H1 (cell line): Measurements from ENCODE around the gene TRIM52. TPM values are rescaled to one million over a fixed set of nuclear protein-coding genes. Genes with fewer than 3 reads are reported as not detected.
"Not testable (repeated sequence)": the region's sequence is repeated elsewhere in the genome, so short reads cannot be mapped to it uniquely, and the experiment has no call there.

Experiments
- CTCF ChIA-PET: fragments of 300-600 bp; sonication (Branson Sonifier 250); formaldehyde crosslinking; loops from one replicate; lab custom pipeline; 2021; ENCODE audit not compliant: partially characterized antibody; lab: Charles Lee
- POLR2A ChIA-PET: fragments of 300-600 bp; sonication (Branson Sonifier 250); formaldehyde crosslinking; loops from one replicate; lab custom pipeline; 2021; ENCODE audit warnings: inconsistent platforms; ENCODE audit not compliant: partially characterized antibody; lab: Charles Lee
- DNase-seq, 2 experiments: peaks; one replicate each; pipeline versions ENCODE4 v3.0.0 to v3.0.0-alpha.2; 2010 to 2022; ENCODE audit warnings: low spot score in 2 of 2, low read depth in 1 of 2, mixed read lengths in 1 of 2
- FAIRE-seq: peaks from 2 replicates; lab custom pipeline; 2011; peaks lifted over from hg19 to GRCh38; lab: Jason Lieb, UNC
- H2AFZ ChIP-seq: 2 replicates; pipeline ENCODE4 v1.8.1; 2012; ENCODE audit warnings: low read length, inconsistent platforms
- H2AK5ac ChIP-seq: 2 replicates; pipeline ENCODE4 v1.6.1; 2013; ENCODE audit warnings: low read depth, low read length
- H2BK120ac ChIP-seq: replicated peaks from 2 replicates; pipeline ENCODE3; 2013; ENCODE audit warnings: low read depth, low read length, inconsistent platforms
- H2BK12ac ChIP-seq: 2 replicates; pipeline ENCODE4 v1.6.1; 2013; ENCODE audit warnings: low read depth, low read length
- H2BK15ac ChIP-seq: 2 replicates; pipeline ENCODE4 v1.6.1; 2013; ENCODE audit warnings: low read length
- H2BK20ac ChIP-seq: 2 replicates; pipeline ENCODE4 v1.6.1; 2013; ENCODE audit warnings: low read length
- H2BK5ac ChIP-seq: 2 replicates; pipeline ENCODE4 v1.6.1; 2013; ENCODE audit warnings: low read depth, low read length
- H3K14ac ChIP-seq: 2 replicates; pipeline ENCODE4 v1.6.1; 2013; ENCODE audit warnings: inconsistent platforms; ENCODE audit not compliant: insufficient read length
- H3K18ac ChIP-seq: 2 replicates; pipeline ENCODE4 v1.6.1; 2013; ENCODE audit warnings: low read length; ENCODE audit errors: extremely low read depth
- H3K23ac ChIP-seq: 2 replicates; pipeline ENCODE4 v1.6.1; 2013; ENCODE audit warnings: inconsistent platforms; ENCODE audit not compliant: insufficient read length
- H3K23me2 ChIP-seq: 2 replicates; pipeline ENCODE4 v1.6.1; 2013; ENCODE audit warnings: low read depth, low read length
- H3K27ac ChIP-seq: 2 replicates; pipeline ENCODE4 v1.6.1; 2011; ENCODE audit warnings: low read depth, low read length, inconsistent platforms
- H3K27me3 ChIP-seq, 4 experiments: replicated peaks in 1 of 4; 1 replicate in 1 of 4; 2 replicates in 3 of 4; pipeline versions ENCODE4 v1.6.1 to v1.8.1; 2011 to 2013; ENCODE audit warnings: low read length in 3 of 4, mild to moderate bottlenecking in 3 of 4, inconsistent platforms in 2 of 4, mixed read lengths in 2 of 4, moderate library complexity in 1 of 4; ENCODE audit not compliant: control insufficient read depth in 3 of 4, insufficient read depth in 3 of 4; ENCODE audit errors: extremely low read depth in 1 of 4
- H3K36me3 ChIP-seq, 4 experiments: 2 replicates each; pipeline versions ENCODE4 v1.6.1 to v1.8.1; 2011 to 2013; ENCODE audit warnings: mild to moderate bottlenecking in 4 of 4, low read length in 3 of 4, moderate library complexity in 2 of 4, control low read depth in 1 of 4, inconsistent platforms in 1 of 4; ENCODE audit not compliant: insufficient read depth in 4 of 4, control insufficient read depth in 2 of 4
- H3K4ac ChIP-seq: replicated peaks from 2 replicates; pipeline ENCODE3; 2013; ENCODE audit warnings: low read length, low read depth, mixed read lengths, inconsistent platforms; ENCODE audit not compliant: insufficient read length
- H3K4me1 ChIP-seq, 4 experiments: replicated peaks in 1 of 4; 1 replicate in 1 of 4; 2 replicates in 3 of 4; pipeline versions ENCODE4 v1.6.1 to v1.8.1; 2011 to 2013; ENCODE audit warnings: low read length in 3 of 4, inconsistent platforms in 2 of 4, mixed read lengths in 1 of 4; ENCODE audit not compliant: insufficient read depth in 4 of 4, control insufficient read depth in 3 of 4
- H3K4me2 ChIP-seq, 2 experiments: 2 replicates each; pipeline versions ENCODE4 v1.6.1 to v1.8.1; 2011 to 2013; ENCODE audit warnings: low read depth in 2 of 2, low read length in 2 of 2, control low read depth in 1 of 2, inconsistent platforms in 1 of 2, mild to moderate bottlenecking in 1 of 2; ENCODE audit not compliant: insufficient read depth in 1 of 2
- H3K4me3 ChIP-seq, 4 experiments: fragments of 200-600, 300-600 bp in 1 of 4; sonication (generic), shearing (Covaris generic), sonication (Bioruptor Twin) in 1 of 4; 2 replicates each; pipeline versions ENCODE4 v1.5.1 to v1.8.1; 2011 to 2016; ENCODE audit warnings: low read length in 4 of 4, low read depth in 3 of 4, control low read depth in 2 of 4, inconsistent platforms in 2 of 4, mild to moderate bottlenecking in 2 of 4, mixed read lengths in 1 of 4, moderate library complexity in 1 of 4; ENCODE audit not compliant: insufficient read depth in 2 of 4; ENCODE audit errors: extremely low read depth in 1 of 4
- H3K56ac ChIP-seq: replicated peaks from 2 replicates; pipeline ENCODE3; 2013; ENCODE audit warnings: low read depth, mild to moderate bottlenecking, mixed read lengths, low read length, inconsistent platforms; ENCODE audit not compliant: insufficient read length
- H3K79me1 ChIP-seq: 2 replicates; pipeline ENCODE4 v1.6.1; 2013; ENCODE audit warnings: low read depth, low read length, control low read depth
- H3K79me2 ChIP-seq, 2 experiments: 2 replicates each; pipeline versions ENCODE4 v1.6.1 to v1.8.1; 2012 to 2013; ENCODE audit warnings: low read length in 2 of 2, mild to moderate bottlenecking in 2 of 2, inconsistent platforms in 1 of 2; ENCODE audit not compliant: insufficient read depth in 2 of 2, control insufficient read depth in 1 of 2
- H3K9ac ChIP-seq, 4 experiments: replicated peaks in 1 of 4; 1 replicate in 1 of 4; 2 replicates in 3 of 4; pipeline versions ENCODE4 v1.6.1 to v1.8.1; 2011 to 2013; ENCODE audit warnings: low read depth in 3 of 4, low read length in 3 of 4, control low read depth in 2 of 4, mild to moderate bottlenecking in 2 of 4, moderate library complexity in 2 of 4, inconsistent platforms in 1 of 4; ENCODE audit errors: extremely low read depth in 1 of 4
- H3K9me3 ChIP-seq, 2 experiments: 2 replicates each; pipeline versions ENCODE4 v1.6.1 to v1.8.1; 2012 to 2013; ENCODE audit warnings: mild to moderate bottlenecking in 2 of 2, moderate library complexity in 2 of 2, control low read depth in 1 of 2, inconsistent platforms in 1 of 2, low read depth in 1 of 2, low read length in 1 of 2, mixed read lengths in 1 of 2; ENCODE audit not compliant: insufficient read depth in 2 of 2
- H4K20me1 ChIP-seq, 2 experiments: replicated peaks in 1 of 2; 2 replicates each; pipeline versions ENCODE3 to v1.8.1; 2011 to 2013; ENCODE audit warnings: inconsistent platforms in 2 of 2, low read length in 2 of 2, mild to moderate bottlenecking in 1 of 2; ENCODE audit not compliant: insufficient read depth in 2 of 2, control insufficient read depth in 1 of 2
- H4K5ac ChIP-seq: 2 replicates; pipeline ENCODE4 v1.6.1; 2013; ENCODE audit warnings: low read length, low read depth, mixed read lengths, inconsistent platforms; ENCODE audit not compliant: insufficient read length
- H4K8ac ChIP-seq: 2 replicates; pipeline ENCODE4 v1.8.0; 2013; ENCODE audit warnings: mild to moderate bottlenecking, moderate library complexity, low read length, inconsistent platforms; ENCODE audit not compliant: insufficient read depth; ENCODE audit errors: extremely low read depth
- H4K91ac ChIP-seq: replicated peaks from 2 replicates; pipeline ENCODE3; 2013; ENCODE audit warnings: low read length, mixed read lengths, inconsistent platforms; ENCODE audit not compliant: insufficient read length
- CTCF ChIP-seq, 3 experiments: IDR thresholded peaks; 1 replicate in 2 of 3; 2 replicates in 1 of 3; pipeline versions ENCODE4 v1.5.1 to v1.6.1; 2011; ENCODE audit warnings: low read length in 3 of 3, mild to moderate bottlenecking in 3 of 3, inconsistent platforms in 2 of 3, low read depth in 1 of 3, moderate library complexity in 1 of 3; ENCODE audit not compliant: insufficient read depth in 1 of 3; ENCODE audit errors: control extremely low read depth in 1 of 3
- RAD21 ChIP-seq, 2 experiments: IDR thresholded peaks in 1 of 2; conservative IDR thresholded peaks in 1 of 2; 2 replicates each; pipeline ENCODE4 v1.6.1; 2011; ENCODE audit warnings: low read depth in 2 of 2, low read length in 2 of 2, improper control_type of control experiment in 1 of 2, inconsistent platforms in 1 of 2, mild to moderate bottlenecking in 1 of 2, moderate library complexity in 1 of 2
- RBBP5 ChIP-seq: IDR thresholded peaks from 2 replicates; pipeline ENCODE4 v1.7.1; 2012; ENCODE audit warnings: low read depth, mild to moderate bottlenecking, inconsistent platforms, low read length, moderate library complexity, borderline replicate concordance
- TAF1 ChIP-seq: IDR thresholded peaks from 2 replicates; pipeline ENCODE4 v1.6.1; 2011; ENCODE audit warnings: mild to moderate bottlenecking, low read depth, low read length
- TBP ChIP-seq: IDR thresholded peaks from 2 replicates; pipeline ENCODE4 v1.6.1; 2011; ENCODE audit warnings: low read depth, low read length, improper control_type of control experiment
- WGBS, 2 experiments: shearing (Covaris generic) in 1 of 2; methylation state at CpG; one replicate each; pipeline versions ENCODE4 v1.1.6 to v1.1.7; 2013 to 2015; ENCODE audit warnings: low lambda C conversion rate in 2 of 2, mixed read lengths in 2 of 2, inconsistent platforms in 1 of 2, low coverage in 1 of 2, missing lambda C conversion rate in 1 of 2; ENCODE audit not compliant: insufficient replicate concordance in 2 of 2, insufficient coverage in 1 of 2, insufficient read length in 1 of 2; ENCODE audit errors: extremely low coverage in 1 of 2, missing lambda C conversion rate in 1 of 2; 5-methylcytosine and 5-hydroxymethylcytosine counted together
- polyA plus RNA-seq, 7 experiments: library from polyadenylated mRNA; depleted of rRNA in 3 of 7; stranded (reverse) in 5 of 7; unstranded in 2 of 7; fragments of >200 nt in 5 of 7; fragments of 200-250 nt in 2 of 7; gene quantifications; 1 replicate in 5 of 7; 2 replicates in 1 of 7; 4 replicates in 1 of 7; pipeline versions ENCODE4 v1.2.1 to v1.2.3, GENCODE V29; 2011 to 2013; ENCODE audit warnings: missing spikeins in 2 of 7, mixed read lengths in 2 of 7
- total RNA-seq: library from RNA; stranded (reverse); fragmentation: NEBNext Ultra II Directional; extraction: Animal tissue kit (Norgen Biotek cat#: 25700); gene quantifications from 2 replicates; pipeline ENCODE4 v1.2.1, GENCODE V29; 2021

The TRIM52 gene
- total and polyA plus RNA-seq, 2 of the 8 experiments (the other 6 are each of a cell fraction or from before 2014, with no cell fraction given) = 4.2 to 5.7 TPM

GRCh38 chr5:181273433-181273744, 12.4 kb upstream of the TRIM52 start:
- not testable (repeated sequence) for H2BK15ac ChIP-seq, H4K91ac ChIP-seq, H3K23ac ChIP-seq, H2BK20ac ChIP-seq, H3K14ac ChIP-seq, H2AK5ac ChIP-seq, H4K20me1 ChIP-seq, FAIRE-seq, H3K36me3 ChIP-seq, DNase-seq, H2BK120ac ChIP-seq, H3K27ac ChIP-seq, H3K9me3 ChIP-seq, H2BK12ac ChIP-seq, H3K18ac ChIP-seq, H3K27me3 ChIP-seq, H4K8ac ChIP-seq, H4K5ac ChIP-seq, H3K79me2 ChIP-seq, H2AFZ ChIP-seq, H2BK5ac ChIP-seq, H3K56ac ChIP-seq, H3K4me1 ChIP-seq, H3K23me2 ChIP-seq, H3K4ac ChIP-seq, H3K79me1 ChIP-seq
- Histone ChIP-seq H3K9ac (peak overlapping the region in 2 of 4 experiments; percentile 16 to 52; a peak in 1 of 7 replicates), H3K4me2 (peak overlapping the region; percentile 10 to 68; a peak in 3 of 4 replicates), H3K4me3 (peak overlapping the region; percentile 14 to 68 (median 29); a peak in 6 of 8 replicates)
- 2% methylated on average over 28 of the region's 28 CpGs; no CpG with 5 or more reads in 1 of the 2 experiments for WGBS, 2 experiments
- ChIA-PET POLR2A (interaction anchor here (1.1 to 2.6 kb wide), 7 partner anchors 9 to 39 kb away, joined by 3 to 25 read pairs (median 5); partner anchors contain the start of genes RACK1 and TRIM52), CTCF (interaction anchor here (0.7 to 2.1 kb wide), 2 partner anchors 9 to 488 kb away, joined by 3 to 9 read pairs; no protein-coding TSS in a partner anchor)
- peak; percentile 15; the same call in 1 of the 2 replicates for TF ChIP-seq TAF1
- peak; percentile 71; the same call in 1 of the 2 replicates for TF ChIP-seq RBBP5
- peak; percentile 21 to 51; a peak in 3 of 4 replicates for TF ChIP-seq RAD21 (IDR thresholded peaks at IDR 0.05 in 1 of 2, conservative IDR thresholded peaks at IDR 0.05 in 1 of 2; ENCODE audit: low read depth in 2 of 2, low read length in 2 of 2)
- peak; percentile 23; the same call in 1 of the 2 replicates for TF ChIP-seq TBP
- TF ChIP-seq CTCF (IDR thresholded peaks at IDR 0.05; ENCODE audit: control extremely low read depth in 1 of 3, insufficient read depth in 1 of 3, low read depth in 1 of 3, low read length in 3 of 3) = peak; percentile 17 to 43 (median 28)
